H1 (cell line): ENCODE data around the gene ZNF77. TPM values are rescaled to one million over a fixed set of nuclear protein-coding genes. Genes with fewer than 3 reads are reported as not detected.

Experiments
- CEBPB ChIP-seq: IDR thresholded peaks from 2 replicates; pipeline ENCODE4 v1.6.1; 2012; ENCODE audit warnings: low read depth, low read length
- CHD1 ChIP-seq: IDR thresholded peaks from 2 replicates; pipeline ENCODE4 v1.6.1; 2012; ENCODE audit warnings: low read depth, low read length, improper control_type of control experiment
- EGR1 ChIP-seq: IDR thresholded peaks from 2 replicates; pipeline ENCODE4 v1.6.1; 2011; ENCODE audit warnings: low read depth, low read length, borderline replicate concordance
- JUN ChIP-seq: IDR thresholded peaks from 2 replicates; pipeline ENCODE4 v1.6.1; 2011; ENCODE audit warnings: low read depth, mild to moderate bottlenecking, improper control_type of control experiment, low read length
- MAX ChIP-seq: IDR thresholded peaks from 2 replicates; pipeline ENCODE4 v1.6.1; 2012; ENCODE audit warnings: inconsistent platforms
- SP2 ChIP-seq: IDR thresholded peaks from 2 replicates; pipeline ENCODE4 v1.6.1; 2012; ENCODE audit warnings: mild to moderate bottlenecking, low read length, inconsistent platforms
- polyA plus RNA-seq, 7 experiments: library from polyadenylated mRNA; depleted of rRNA in 3 of 7; stranded (reverse) in 5 of 7; unstranded in 2 of 7; fragments of >200 nt in 5 of 7; fragments of 200-250 nt in 2 of 7; gene quantifications; 1 replicate in 5 of 7; 2 replicates in 1 of 7; 4 replicates in 1 of 7; pipeline versions ENCODE4 v1.2.1 to v1.2.3, GENCODE V29; 2011 to 2013; ENCODE audit warnings: missing spikeins in 2 of 7, mixed read lengths in 2 of 7
- total RNA-seq: library from RNA; stranded (reverse); fragmentation: NEBNext Ultra II Directional; extraction: Animal tissue kit (Norgen Biotek cat#: 25700); gene quantifications from 2 replicates; pipeline ENCODE4 v1.2.1, GENCODE V29; 2021

The ZNF77 gene
- total and polyA plus RNA-seq, 2 of the 8 experiments (the other 6 are each of a cell fraction or from before 2014, with no cell fraction given): 2.9 to 4.7 TPM

- peak; percentile 8; the same call in 1 of the 2 replicates for TF ChIP-seq MAX
- TF ChIP-seq JUN: no peak
- no peak for TF ChIP-seq CEBPB
- no peak for TF ChIP-seq CHD1
- peak; percentile 94 for TF ChIP-seq SP2
- TF ChIP-seq EGR1: no peak
Measured at GRCh38 chr19:2944775-2945574, at the start of gene ZNF77 (continued).
